ENCODE measurements around the gene CHRNA1. TPM values are rescaled to one million over a fixed set of nuclear protein-coding genes. Genes with fewer than 3 reads are reported as not detected.

CHRNA1 gene
- total and polyA plus RNA-seq, 2 of the 13 experiments (the other 11 are each of a cell fraction or from before 2014, with no cell fraction given), result not detected

DNA sequence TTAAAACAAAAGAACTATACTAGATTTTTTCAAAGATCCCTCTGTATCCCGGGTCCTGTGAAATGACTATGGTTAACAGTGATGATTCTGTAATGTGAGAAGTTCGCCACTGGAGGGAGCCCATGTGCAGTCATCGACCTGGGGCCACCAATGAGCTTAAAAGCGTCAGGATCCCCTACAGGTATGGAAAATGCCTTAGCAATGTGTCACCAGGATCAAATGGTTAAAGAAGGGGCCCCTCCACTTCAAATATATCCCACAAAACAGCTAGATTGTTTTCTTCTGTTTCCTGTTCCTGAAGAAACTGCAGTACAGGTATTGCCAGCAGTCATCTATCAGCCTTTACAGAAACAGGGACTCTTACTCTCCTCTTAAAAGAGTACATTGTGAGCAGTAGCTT lies 15.3 kb downstream of the CHRNA1 start (continued):
- TF ChIP-seq KDM5B (CRISPR knock-in tag; IDR thresholded peaks at IDR 0.05; ENCODE audit: borderline replicate concordance) (no peak), ERF (CRISPR knock-in tag; IDR thresholded peaks at IDR 0.05) (no peak), ZNF619 (CRISPR knock-in tag; IDR thresholded peaks at IDR 0.05) (no peak), ZFP1 (CRISPR knock-in tag; IDR thresholded peaks at IDR 0.05) (no peak), SMC3 (IDR thresholded peaks at IDR 0.05; ENCODE audit: low read length) (peak; percentile 73), XRCC5 (optimal IDR thresholded peaks at IDR 0.05; ENCODE audit: low read length) (peak; percentile 41), ATF7-NPFF (CRISPR knock-in tag; IDR thresholded peaks at IDR 0.05; ENCODE audit: low read depth) (no peak), SALL1 (CRISPR knock-in tag; IDR thresholded peaks at IDR 0.05) (no peak), ZNF746 (CRISPR knock-in tag; IDR thresholded peaks at IDR 0.05) (no peak), STAG1 (CRISPR knock-in tag; IDR thresholded peaks at IDR 0.05) (peak; percentile 64), RAD21 (CRISPR knock-in tag; IDR thresholded peaks at IDR 0.05) (peak; percentile 67), HCFC1 (IDR thresholded peaks at IDR 0.05; ENCODE audit: low read depth, low read length) (no peak), HNRNPUL1 (IDR thresholded peaks at IDR 0.05; ENCODE audit: low read depth, low read length) (no peak), HOXA3 (CRISPR knock-in tag; IDR thresholded peaks at IDR 0.05) (no peak), ARID2 (CRISPR knock-in tag; IDR thresholded peaks at IDR 0.05; ENCODE audit: borderline replicate concordance) (no peak), HMG20B (CRISPR knock-in tag; conservative IDR thresholded peaks at IDR 0.05) (no peak), ELF1 (CRISPR knock-in tag; IDR thresholded peaks at IDR 0.05) (no peak), ZNF557 (CRISPR knock-in tag; IDR thresholded peaks at IDR 0.05) (no peak), FOSL2 (CRISPR knock-in tag; IDR thresholded peaks at IDR 0.05) (peak; percentile 50; the same call in 1 of the 2 replicates), ZNF552 (CRISPR knock-in tag; IDR thresholded peaks at IDR 0.05; ENCODE audit: borderline replicate concordance) (no peak), SAP130 (CRISPR knock-in tag; IDR thresholded peaks at IDR 0.05; ENCODE audit: low read depth) (no peak)
- TF ChIP-seq, protein P1, sequence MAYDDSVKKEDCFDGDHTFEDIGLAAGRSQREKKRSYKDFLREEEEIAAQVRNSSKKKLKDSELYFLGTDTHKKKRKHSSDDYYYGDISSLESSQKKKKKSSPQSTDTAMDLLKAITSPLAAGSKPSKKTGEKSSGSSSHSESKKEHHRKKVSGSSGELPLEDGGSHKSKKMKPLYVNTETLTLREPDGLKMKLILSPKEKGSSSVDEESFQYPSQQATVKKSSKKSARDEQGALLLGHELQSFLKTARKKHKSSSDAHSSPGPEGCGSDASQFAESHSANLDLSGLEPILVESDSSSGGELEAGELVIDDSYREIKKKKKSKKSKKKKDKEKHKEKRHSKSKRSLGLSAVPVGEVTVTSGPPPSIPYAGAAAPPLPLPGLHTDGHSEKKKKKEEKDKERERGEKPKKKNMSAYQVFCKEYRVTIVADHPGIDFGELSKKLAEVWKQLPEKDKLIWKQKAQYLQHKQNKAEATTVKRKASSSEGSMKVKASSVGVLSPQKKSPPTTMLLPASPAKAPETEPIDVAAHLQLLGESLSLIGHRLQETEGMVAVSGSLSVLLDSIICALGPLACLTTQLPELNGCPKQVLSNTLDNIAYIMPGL (CRISPR knock-in tag; IDR thresholded peaks at IDR 0.05; ENCODE audit: borderline replicate concordance in 1 of 2, low read depth in 1 of 2), result 0 out of 4 replicates have a peak, but pooled peaks of 1 of the 2 experiments have one; percentile 31
- TF ChIP-seq, protein P2, sequence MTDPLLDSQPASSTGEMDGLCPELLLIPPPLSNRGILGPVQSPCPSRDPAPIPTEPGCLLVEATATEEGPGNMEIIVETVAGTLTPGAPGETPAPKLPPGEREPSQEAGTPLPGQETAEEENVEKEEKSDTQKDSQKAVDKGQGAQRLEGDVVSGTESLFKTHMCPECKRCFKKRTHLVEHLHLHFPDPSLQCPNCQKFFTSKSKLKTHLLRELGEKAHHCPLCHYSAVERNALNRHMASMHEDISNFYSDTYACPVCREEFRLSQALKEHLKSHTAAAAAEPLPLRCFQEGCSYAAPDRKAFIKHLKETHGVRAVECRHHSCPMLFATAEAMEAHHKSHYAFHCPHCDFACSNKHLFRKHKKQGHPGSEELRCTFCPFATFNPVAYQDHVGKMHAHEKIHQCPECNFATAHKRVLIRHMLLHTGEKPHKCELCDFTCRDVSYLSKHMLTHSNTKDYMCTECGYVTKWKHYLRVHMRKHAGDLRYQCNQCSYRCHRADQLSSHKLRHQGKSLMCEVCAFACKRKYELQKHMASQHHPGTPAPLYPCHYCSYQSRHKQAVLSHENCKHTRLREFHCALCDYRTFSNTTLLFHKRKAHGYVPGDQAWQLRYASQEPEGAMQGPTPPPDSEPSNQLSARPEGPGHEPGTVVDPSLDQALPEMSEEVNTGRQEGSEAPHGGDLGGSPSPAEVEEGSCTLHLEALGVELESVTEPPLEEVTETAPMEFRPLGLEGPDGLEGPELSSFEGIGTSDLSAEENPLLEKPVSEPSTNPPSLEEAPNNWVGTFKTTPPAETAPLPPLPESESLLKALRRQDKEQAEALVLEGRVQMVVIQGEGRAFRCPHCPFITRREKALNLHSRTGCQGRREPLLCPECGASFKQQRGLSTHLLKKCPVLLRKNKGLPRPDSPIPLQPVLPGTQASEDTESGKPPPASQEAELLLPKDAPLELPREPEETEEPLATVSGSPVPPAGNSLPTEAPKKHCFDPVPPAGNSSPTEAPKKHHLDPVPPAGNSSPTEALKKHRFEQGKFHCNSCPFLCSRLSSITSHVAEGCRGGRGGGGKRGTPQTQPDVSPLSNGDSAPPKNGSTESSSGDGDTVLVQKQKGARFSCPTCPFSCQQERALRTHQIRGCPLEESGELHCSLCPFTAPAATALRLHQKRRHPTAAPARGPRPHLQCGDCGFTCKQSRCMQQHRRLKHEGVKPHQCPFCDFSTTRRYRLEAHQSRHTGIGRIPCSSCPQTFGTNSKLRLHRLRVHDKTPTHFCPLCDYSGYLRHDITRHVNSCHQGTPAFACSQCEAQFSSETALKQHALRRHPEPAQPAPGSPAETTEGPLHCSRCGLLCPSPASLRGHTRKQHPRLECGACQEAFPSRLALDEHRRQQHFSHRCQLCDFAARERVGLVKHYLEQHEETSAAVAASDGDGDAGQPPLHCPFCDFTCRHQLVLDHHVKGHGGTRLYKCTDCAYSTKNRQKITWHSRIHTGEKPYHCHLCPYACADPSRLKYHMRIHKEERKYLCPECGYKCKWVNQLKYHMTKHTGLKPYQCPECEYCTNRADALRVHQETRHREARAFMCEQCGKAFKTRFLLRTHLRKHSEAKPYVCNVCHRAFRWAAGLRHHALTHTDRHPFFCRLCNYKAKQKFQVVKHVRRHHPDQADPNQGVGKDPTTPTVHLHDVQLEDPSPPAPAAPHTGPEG (CRISPR knock-in tag; IDR thresholded peaks at IDR 0.05), result no peak
- TF ChIP-seq, protein P3, sequence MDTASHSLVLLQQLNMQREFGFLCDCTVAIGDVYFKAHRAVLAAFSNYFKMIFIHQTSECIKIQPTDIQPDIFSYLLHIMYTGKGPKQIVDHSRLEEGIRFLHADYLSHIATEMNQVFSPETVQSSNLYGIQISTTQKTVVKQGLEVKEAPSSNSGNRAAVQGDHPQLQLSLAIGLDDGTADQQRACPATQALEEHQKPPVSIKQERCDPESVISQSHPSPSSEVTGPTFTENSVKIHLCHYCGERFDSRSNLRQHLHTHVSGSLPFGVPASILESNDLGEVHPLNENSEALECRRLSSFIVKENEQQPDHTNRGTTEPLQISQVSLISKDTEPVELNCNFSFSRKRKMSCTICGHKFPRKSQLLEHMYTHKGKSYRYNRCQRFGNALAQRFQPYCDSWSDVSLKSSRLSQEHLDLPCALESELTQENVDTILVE (CRISPR knock-in tag; IDR thresholded peaks at IDR 0.05), result no peak
- TF ChIP-seq, protein P4, sequence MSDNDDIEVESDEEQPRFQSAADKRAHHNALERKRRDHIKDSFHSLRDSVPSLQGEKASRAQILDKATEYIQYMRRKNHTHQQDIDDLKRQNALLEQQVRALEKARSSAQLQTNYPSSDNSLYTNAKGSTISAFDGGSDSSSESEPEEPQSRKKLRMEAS (IDR thresholded peaks at IDR 0.05), result no peak
